Kidney glomerular epithelial cell (primary cell): Measurements from ENCODE around the gene RIPK3.

ENCODE experiments used
- DNase-seq: peaks from one replicate; lab custom pipeline; 2025; lab: John Stamatoyannopoulos, UW

The RIPK3 gene

DNA sequence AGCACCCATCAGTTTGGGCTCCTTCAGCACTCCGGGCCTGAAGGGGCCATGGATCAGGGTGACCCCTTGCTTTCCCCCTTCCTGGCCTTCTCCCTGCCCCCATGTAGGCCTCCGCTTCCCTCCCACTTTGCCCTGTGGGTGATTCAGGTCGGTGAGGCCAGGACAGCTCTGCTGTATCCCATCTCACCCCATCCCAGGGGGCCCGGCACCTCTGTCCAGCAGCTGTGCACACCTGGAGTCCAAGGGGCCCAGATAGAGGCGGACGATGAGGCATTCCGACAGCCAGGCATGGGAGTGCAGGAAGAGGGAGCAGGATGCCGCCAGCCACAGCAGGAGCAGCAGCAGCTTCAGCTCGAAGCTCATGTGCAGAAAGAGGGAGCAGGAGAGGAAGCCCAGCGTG lies 17.1 kb downstream of the RIPK3 start:
- DNase-seq: no peak

- no peak for DNase-seq
These were observed 18.4 kb downstream of the RIPK3 start for GRCh38 chr14:24321212-24321975.

GRCh38 chr14:24317141-24317928 lies 22.5 kb downstream of the RIPK3 start:
- DNase-seq: no peak

- no peak for DNase-seq
These were observed 23.2 kb downstream of the RIPK3 start for GRCh38 chr14:24316597-24316950.

- no peak for DNase-seq
These were observed 23.8 kb downstream of the RIPK3 start for GRCh38 chr14:24315807-24316596.

GRCh38 chr14:24315243-24315806 lies 24.5 kb downstream of the RIPK3 start:
- no peak for DNase-seq

DNA sequence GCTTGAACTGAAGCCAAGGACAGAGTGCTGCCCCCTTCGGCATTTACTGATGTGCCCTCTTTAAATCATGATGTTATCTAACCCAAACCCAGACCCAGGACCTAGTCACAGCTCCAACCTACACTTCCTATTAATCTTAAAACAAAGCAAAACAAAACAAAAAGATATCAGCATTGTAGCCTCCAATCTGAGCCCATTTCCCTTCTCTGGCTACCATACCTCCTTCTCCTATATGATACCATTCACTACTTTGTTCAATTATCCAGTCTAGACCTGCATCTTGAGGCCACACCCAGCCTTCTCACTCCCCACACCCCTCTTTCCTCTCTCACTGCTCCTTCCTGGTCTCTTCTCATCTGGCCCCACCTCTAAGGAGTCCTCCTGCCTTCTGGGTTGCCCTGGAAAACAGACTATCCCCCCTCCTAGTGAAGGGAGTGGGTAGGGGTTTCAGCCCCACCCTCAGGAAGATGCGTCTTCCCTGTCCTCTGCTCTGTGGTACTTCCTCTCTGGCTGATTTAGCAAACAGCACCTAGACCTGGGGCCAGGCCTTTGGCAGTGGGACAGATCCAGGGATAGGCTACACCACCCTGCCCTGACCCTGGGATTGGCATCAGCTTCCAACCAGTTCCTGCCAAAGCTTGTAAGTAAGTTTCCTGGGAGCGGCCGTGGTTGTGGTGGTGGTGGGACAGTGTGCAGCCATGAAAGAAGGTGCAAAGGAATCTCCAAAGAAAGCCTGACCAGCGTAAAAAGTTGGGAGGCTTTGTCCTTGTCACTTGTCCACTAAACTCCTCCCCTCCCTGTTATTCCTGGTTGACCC lies 25.2 kb downstream of the RIPK3 start:
- no peak for DNase-seq

GRCh38 chr14:24313913-24314312 lies 25.9 kb downstream of the RIPK3 start:
- no peak for DNase-seq

GRCh38 chr14:24312736-24313507 lies 26.9 kb downstream of the RIPK3 start:
- DNase-seq: no peak

DNA sequence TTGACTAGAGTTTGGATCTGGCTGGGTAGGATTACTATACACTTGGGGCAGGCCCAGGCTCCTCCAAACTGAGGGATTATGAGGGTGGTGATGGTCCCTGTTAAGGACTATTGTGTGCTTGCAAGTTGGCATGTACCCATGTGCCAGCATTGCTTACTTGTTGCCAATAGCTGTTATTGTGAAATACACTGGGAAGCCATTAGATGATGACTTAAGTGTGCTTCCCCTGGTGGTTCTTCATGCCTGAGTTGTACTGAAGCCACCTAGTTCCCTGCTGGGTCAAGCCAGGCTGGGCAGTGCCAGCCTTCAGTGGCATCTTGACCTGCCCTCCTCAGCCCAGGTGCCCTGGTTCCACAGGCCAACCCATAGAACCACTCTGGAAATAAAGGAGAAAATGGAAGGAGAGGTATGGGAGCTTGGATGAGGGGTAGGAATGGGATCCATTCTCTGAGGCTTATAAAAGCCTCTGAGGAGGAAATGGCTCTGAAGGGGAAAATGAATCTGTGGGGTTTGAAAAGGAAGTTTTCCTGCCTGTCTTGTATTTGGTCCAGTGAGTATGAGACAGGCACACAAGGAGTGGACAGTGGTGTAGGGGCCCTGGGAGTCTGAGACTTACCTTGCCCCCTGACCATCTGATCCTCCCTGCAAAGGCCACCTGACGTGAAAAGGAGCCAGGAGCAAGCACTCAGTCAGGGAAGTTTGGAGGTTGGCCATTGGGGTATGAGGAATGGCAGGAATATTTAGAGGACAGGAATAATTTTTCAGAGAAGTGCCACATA lies 27.8 kb downstream of the RIPK3 start:
- DNase-seq: no peak

DNA sequence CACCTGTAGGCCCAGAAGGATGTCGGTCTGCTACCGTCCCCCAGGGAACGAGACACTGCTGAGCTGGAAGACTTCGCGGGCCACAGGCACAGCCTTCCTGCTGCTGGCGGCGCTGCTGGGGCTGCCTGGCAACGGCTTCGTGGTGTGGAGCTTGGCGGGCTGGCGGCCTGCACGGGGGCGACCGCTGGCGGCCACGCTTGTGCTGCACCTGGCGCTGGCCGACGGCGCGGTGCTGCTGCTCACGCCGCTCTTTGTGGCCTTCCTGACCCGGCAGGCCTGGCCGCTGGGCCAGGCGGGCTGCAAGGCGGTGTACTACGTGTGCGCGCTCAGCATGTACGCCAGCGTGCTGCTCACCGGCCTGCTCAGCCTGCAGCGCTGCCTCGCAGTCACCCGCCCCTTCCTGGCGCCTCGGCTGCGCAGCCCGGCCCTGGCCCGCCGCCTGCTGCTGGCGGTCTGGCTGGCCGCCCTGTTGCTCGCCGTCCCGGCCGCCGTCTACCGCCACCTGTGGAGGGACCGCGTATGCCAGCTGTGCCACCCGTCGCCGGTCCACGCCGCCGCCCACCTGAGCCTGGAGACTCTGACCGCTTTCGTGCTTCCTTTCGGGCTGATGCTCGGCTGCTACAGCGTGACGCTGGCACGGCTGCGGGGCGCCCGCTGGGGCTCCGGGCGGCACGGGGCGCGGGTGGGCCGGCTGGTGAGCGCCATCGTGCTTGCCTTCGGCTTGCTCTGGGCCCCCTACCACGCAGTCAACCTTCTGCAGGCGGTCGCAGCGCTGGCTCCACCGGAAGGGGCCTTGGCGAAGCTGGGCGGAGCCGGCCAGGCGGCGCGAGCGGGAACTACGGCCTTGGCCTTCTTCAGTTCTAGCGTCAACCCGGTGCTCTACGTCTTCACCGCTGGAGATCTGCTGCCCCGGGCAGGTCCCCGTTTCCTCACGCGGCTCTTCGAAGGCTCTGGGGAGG lies 28.9 kb downstream of the RIPK3 start, which contains the start of gene LTB4R:
TSS of gene LTB4R (plus strand) at position 857 of the 959 bp plus-strand sequence. CDS start 4,150 bp downstream, outside the sequence.
- DNase-seq: peak; percentile 5

DNA sequence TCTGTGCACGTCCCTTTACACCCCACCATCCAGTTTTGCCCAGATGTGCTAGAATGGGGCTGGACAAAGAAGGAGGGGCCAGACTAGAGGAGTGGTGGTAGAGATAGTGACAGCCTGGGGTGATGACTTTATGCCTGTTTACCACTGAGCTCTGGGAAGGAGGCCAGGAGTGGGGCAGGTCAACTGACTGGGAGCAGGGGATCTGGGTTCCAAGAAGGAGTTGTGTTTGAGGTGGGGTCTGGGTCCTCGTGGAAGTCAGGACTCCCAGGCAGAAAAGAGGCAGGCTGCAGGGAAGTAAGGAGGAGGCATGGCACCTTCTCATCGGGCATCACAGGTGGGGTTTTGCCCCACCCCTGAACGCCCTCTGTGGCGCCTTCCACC lies 29.5 kb downstream of the RIPK3 start:
- DNase-seq: no peak

- no peak for DNase-seq
These were observed 30.1 kb downstream of the RIPK3 start, which contains the start of gene LTB4R2 for GRCh38 chr14:24309538-24310264. Gene LTB4R2, plus strand, starts transcription at chr14:24310140. Its CDS starts 525 bp downstream, at chr14:24310665.

- DNase-seq: no peak
These were observed 31.3 kb downstream of the RIPK3 start for GRCh38 chr14:24308342-24309124.

- DNase-seq: peak; percentile 61
These were observed 32.0 kb downstream of the RIPK3 start, which contains the start of gene CIDEB for GRCh38 chr14:24307575-24308341. Gene CIDEB, minus strand, starts transcription at chr14:24307977. Its CDS starts 119 bp downstream, at chr14:24307858.

GRCh38 chr14:24307156-24307574 lies 32.6 kb downstream of the RIPK3 start:
- DNase-seq: no peak
